Osteocyte (in vitro differentiated cells): ENCODE results near the gene RAX2. TPM values are rescaled to one million over a fixed set of nuclear protein-coding genes. Genes with fewer than 3 reads are reported as not detected.

ENCODE experiments used
- DNase-seq: peaks from one replicate; pipeline ENCODE4 v3.0.0; 2021; ENCODE audit warnings: mixed read lengths; ENCODE audit not compliant: unreplicated experiment; ENCODE audit errors: extremely low spot score
- H3K27ac Mint-ChIP-seq: one replicate; pipeline ENCODE4 v1.8.0; 2021; ENCODE audit warnings: mild to moderate bottlenecking, mixed read lengths; ENCODE audit not compliant: unreplicated experiment
- H3K27me3 Mint-ChIP-seq: one replicate; pipeline ENCODE4 v1.8.0; 2021; ENCODE audit warnings: mixed read lengths; ENCODE audit not compliant: unreplicated experiment
- H3K36me3 Mint-ChIP-seq: one replicate; pipeline ENCODE4 v1.8.0; 2021; ENCODE audit warnings: mixed read lengths; ENCODE audit not compliant: unreplicated experiment
- H3K4me1 Mint-ChIP-seq: one replicate; pipeline ENCODE4 v1.8.0; 2021; ENCODE audit warnings: mixed read lengths; ENCODE audit not compliant: unreplicated experiment
- H3K4me3 Mint-ChIP-seq: one replicate; pipeline ENCODE4 v1.8.0; 2021; ENCODE audit warnings: mild to moderate bottlenecking, moderate library complexity, mixed read lengths; ENCODE audit not compliant: unreplicated experiment
- H3K9me3 Mint-ChIP-seq: one replicate; pipeline ENCODE4 v1.8.0; 2021; ENCODE audit warnings: mixed read lengths; ENCODE audit not compliant: unreplicated experiment
- CTCF ChIP-seq: fragments of 200-600 bp; sonication (generic); IDR thresholded peaks from 2 replicates; pipeline ENCODE4 v1.5.0; 2021; ENCODE audit warnings: antibody characterized with exemption, mild to moderate bottlenecking, moderate library complexity
- total RNA-seq: library from RNA; stranded (reverse); gene quantifications from 2 replicates; pipeline ENCODE4 v1.2.1, GENCODE V29; 2021

The RAX2 gene
- total RNA-seq, 1 donor from 2014 or later: not detected

GRCh38 chr19:3807131-3807480 lies 35.1 kb upstream of the RAX2 start:
- H3K27me3 Mint-ChIP-seq: peaks cover 8% of the 10 kb centered on the region
- no peak for TF ChIP-seq CTCF
- H3K9me3 Mint-ChIP-seq: no peaks in the 10 kb centered on the region
- no peaks in the 10 kb centered on the region for H3K4me1 Mint-ChIP-seq
- no peak overlapping the region for H3K27ac Mint-ChIP-seq
- no peaks in the 10 kb centered on the region for H3K36me3 Mint-ChIP-seq
- DNase-seq: no peak
- H3K4me3 Mint-ChIP-seq: no peak overlapping the region

GRCh38 chr19:3805859-3806258 lies 33.8 kb upstream of the RAX2 start:
- Mint-ChIP-seq H3K4me3 (no peak overlapping the region), H3K4me1 (peaks cover 4% of the 10 kb centered on the region), H3K27ac (no peak overlapping the region), H3K36me3 (no peaks in the 10 kb centered on the region), H3K27me3 (peaks cover 18% of the 10 kb centered on the region), H3K9me3 (no peaks in the 10 kb centered on the region)
- DNase-seq: no peak
- no peak for TF ChIP-seq CTCF

DNA sequence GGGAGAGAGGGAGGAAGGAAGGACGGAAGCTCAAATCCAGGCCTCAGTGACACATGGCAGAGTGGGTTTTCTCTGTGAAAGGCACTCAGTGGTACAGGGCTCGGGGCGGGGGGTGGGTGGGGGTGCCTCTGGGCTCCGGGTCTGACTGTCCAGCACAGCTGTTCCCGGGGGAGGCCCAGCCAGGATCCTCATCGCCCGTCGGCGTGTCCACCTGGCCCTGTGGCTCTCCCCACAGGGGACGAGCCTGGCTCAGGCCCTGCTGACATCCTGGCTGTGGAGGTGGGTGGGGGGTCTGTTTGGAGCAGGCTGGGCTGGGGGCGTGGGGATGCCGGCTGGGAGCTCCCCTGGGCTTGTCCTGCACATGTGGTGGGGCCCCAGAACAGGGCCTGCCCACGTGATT lies 32.4 kb upstream of the RAX2 start:
- Mint-ChIP-seq H3K9me3 (no peaks in the 10 kb centered on the region), H3K27ac (no peak overlapping the region), H3K27me3 (peaks cover 22% of the 10 kb centered on the region), H3K36me3 (no peaks in the 10 kb centered on the region), H3K4me3 (no peak overlapping the region), H3K4me1 (peaks cover 4% of the 10 kb centered on the region)
- DNase-seq: no peak
- TF ChIP-seq CTCF: no peak

DNA sequence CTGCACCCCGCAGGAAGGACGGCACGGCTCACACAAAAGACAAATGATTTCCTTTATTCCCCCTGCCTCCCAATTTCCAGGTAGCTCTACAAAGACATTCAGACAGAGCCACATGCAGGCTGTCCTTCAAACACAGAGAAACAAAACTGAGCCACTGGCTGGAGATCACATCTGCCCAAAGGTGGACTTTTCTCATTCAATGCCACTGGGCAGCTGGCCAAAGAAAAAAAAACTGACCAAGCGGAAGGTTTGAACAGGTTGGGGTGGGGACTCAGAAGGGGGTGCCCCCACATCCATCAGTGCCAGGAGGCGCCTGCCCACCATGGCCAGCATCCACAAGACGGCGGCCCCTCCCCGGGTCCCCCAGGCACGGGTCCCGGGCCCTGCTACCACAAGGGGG lies 32.0 kb upstream of the RAX2 start:
- Mint-ChIP-seq H3K4me3 (no peak overlapping the region), H3K27ac (no peak overlapping the region), H3K27me3 (peaks cover 27% of the 10 kb centered on the region), H3K4me1 (peaks cover 4% of the 10 kb centered on the region), H3K9me3 (no peaks in the 10 kb centered on the region), H3K36me3 (no peaks in the 10 kb centered on the region)
- no peak for TF ChIP-seq CTCF
- no peak for DNase-seq

DNA sequence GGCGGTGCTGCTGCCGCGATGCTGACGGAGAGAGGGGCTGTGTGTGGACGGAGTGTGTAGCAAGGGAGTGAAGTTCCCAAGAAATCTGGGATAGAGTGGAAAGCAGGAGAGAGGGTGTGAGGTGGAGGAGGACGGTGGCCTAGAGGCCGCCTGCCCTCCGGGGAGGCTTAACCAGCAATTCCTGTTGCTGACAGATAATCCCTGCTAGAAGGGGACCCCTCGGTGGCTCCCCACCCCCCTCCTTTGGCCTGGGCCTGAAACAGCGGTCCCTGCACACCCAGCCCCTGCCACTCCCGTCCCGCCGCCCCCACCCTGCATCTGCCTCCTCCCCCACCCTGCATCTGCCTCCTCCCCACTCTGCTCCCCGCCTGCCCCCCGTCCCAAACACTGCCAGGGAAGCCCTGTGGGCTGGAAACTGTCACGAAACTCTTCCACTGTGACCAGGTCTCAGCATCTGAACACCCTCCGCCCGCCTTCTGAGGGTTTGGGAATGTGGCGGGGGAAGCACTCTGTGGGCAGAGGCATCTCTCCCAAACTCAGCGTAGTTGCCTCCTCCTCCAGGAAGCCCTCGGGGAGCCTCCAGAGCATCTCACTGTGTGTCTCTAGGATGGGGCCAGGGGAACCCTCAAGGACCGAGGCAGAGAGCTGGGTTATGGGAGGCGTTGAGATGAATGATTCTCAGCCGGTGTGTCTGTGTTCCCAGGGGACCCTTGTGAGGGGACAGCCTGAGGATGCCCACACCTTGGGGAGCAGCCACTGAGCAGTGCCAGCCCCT lies 31.3 kb upstream of the RAX2 start:
- no peak for DNase-seq
- no peak for TF ChIP-seq CTCF
- Mint-ChIP-seq H3K27ac (no peak overlapping the region), H3K9me3 (no peaks in the 10 kb centered on the region), H3K4me1 (peaks cover 4% of the 10 kb centered on the region), H3K4me3 (no peak overlapping the region), H3K27me3 (peaks cover 28% of the 10 kb centered on the region), H3K36me3 (no peaks in the 10 kb centered on the region)
